T-helper 9 cell (primary cell): ENCODE results near the gene PARD3B.

Source experiments
- DNase-seq: peaks from one replicate; pipeline ENCODE4 v3.0.0-alpha.2; 2020

The PARD3B gene

GRCh38 chr2:204715361-204715760 is 170.1 kb downstream of the PARD3B start:
- no peak for DNase-seq

GRCh38 chr2:204717591-204717990 is 172.3 kb downstream of the PARD3B start:
- DNase-seq = no peak

GRCh38 chr2:204718607-204719006 is 173.3 kb downstream of the PARD3B start:
- no peak for DNase-seq

GRCh38 chr2:204720874-204721273 is 175.6 kb downstream of the PARD3B start:
- no peak for DNase-seq

- no peak for DNase-seq
Measured at GRCh38 chr2:204722207-204722606, 176.9 kb downstream of the PARD3B start.

- DNase-seq = no peak
Measured at GRCh38 chr2:204722691-204723090, 177.4 kb downstream of the PARD3B start.

- no peak for DNase-seq
Measured at GRCh38 chr2:204725693-204726360, 180.6 kb downstream of the PARD3B start.

GRCh38 chr2:204726831-204727230 is 181.6 kb downstream of the PARD3B start:
- no peak for DNase-seq

- no peak for DNase-seq
Measured at GRCh38 chr2:204727368-204727767, 182.1 kb downstream of the PARD3B start.

GRCh38 chr2:204730603-204731002 is 185.3 kb downstream of the PARD3B start:
- no peak for DNase-seq

GRCh38 chr2:204732019-204732418 is 186.7 kb downstream of the PARD3B start:
- no peak for DNase-seq

GRCh38 chr2:204737296-204737695 is 192.0 kb downstream of the PARD3B start:
- DNase-seq = no peak

GRCh38 chr2:204738721-204739120 is 193.4 kb downstream of the PARD3B start:
- DNase-seq = no peak

- DNase-seq = no peak
Measured at GRCh38 chr2:204743393-204743960, 198.2 kb downstream of the PARD3B start.

GRCh38 chr2:204744506-204744905 is 199.2 kb downstream of the PARD3B start:
- DNase-seq = no peak

GRCh38 chr2:204748286-204748685 is 203.0 kb downstream of the PARD3B start:
- no peak for DNase-seq

- DNase-seq = no peak
Measured at GRCh38 chr2:204749319-204749718, 204.0 kb downstream of the PARD3B start.

- DNase-seq = no peak
Measured at GRCh38 chr2:204750389-204750788, 205.1 kb downstream of the PARD3B start.

GRCh38 chr2:204751472-204751871 is 206.2 kb downstream of the PARD3B start:
- no peak for DNase-seq

- no peak for DNase-seq
Measured at GRCh38 chr2:204753841-204754240, 208.6 kb downstream of the PARD3B start.

GRCh38 chr2:204754898-204755297 is 209.6 kb downstream of the PARD3B start:
- no peak for DNase-seq

GRCh38 chr2:204763974-204764703 is 218.9 kb downstream of the PARD3B start:
- no peak for DNase-seq

GRCh38 chr2:204770735-204771134 is 225.5 kb downstream of the PARD3B start:
- no peak for DNase-seq

GRCh38 chr2:204771721-204772120 is 226.4 kb downstream of the PARD3B start:
- DNase-seq = no peak
